Measurements from ENCODE around the gene METTL8. TPM values are rescaled to one million over a fixed set of nuclear protein-coding genes. Genes with fewer than 3 reads are reported as not detected.
A peak's percentile ranks its signal among the peaks of the same experiment; 100 is the strongest.

The METTL8 gene
- total and polyA plus RNA-seq, 2 of the 13 experiments (the other 11 are each of a cell fraction or from before 2014, with no cell fraction given) = 18.6 to 68.2 TPM

GRCh38 chr2:171416009-171416926 lies 17.5 kb downstream of the METTL8 start (continued):
- TF ChIP-seq ZNF407 (CRISPR knock-in tag; IDR thresholded peaks at IDR 0.05; ENCODE audit: not compliant biosample characterization) (no peak), ZNF614 (CRISPR knock-in tag; IDR thresholded peaks at IDR 0.05; ENCODE audit: borderline replicate concordance) (no peak), ZNF451 (CRISPR knock-in tag; IDR thresholded peaks at IDR 0.05) (no peak), ZNF547 (CRISPR knock-in tag; IDR thresholded peaks at IDR 0.05) (no peak), ZNF142 (CRISPR knock-in tag; IDR thresholded peaks at IDR 0.05) (no peak), KDM5B (CRISPR knock-in tag; IDR thresholded peaks at IDR 0.05; ENCODE audit: borderline replicate concordance) (no peak), ZNF768 (CRISPR knock-in tag; IDR thresholded peaks at IDR 0.05) (no peak), ZNF225 (CRISPR knock-in tag; IDR thresholded peaks at IDR 0.05) (no peak), ZNF34 (CRISPR knock-in tag; IDR thresholded peaks at IDR 0.05; ENCODE audit: borderline replicate concordance) (no peak), KDM2A (CRISPR knock-in tag; IDR thresholded peaks at IDR 0.05; ENCODE audit: borderline replicate concordance, low read depth) (peak; percentile 65)
- TF ChIP-seq, protein P1, sequence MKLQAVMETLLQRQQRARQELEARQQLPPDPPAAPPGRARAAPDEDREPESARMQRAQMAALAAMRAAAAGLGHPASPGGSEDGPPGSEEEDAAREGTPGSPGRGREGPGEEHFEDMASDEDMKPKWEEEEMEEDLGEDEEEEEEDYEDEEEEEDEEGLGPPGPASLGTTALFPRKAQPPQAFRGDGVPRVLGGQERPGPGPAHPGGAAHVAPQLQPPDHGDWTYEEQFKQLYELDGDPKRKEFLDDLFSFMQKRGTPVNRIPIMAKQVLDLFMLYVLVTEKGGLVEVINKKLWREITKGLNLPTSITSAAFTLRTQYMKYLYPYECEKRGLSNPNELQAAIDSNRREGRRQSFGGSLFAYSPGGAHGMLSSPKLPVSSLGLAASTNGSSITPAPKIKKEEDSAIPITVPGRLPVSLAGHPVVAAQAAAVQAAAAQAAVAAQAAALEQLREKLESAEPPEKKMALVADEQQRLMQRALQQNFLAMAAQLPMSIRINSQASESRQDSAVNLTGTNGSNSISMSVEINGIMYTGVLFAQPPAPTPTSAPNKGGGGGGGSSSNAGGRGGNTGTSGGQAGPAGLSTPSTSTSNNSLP (IDR thresholded peaks at IDR 0.05; ENCODE audit: low read depth, low read length) = peak; percentile 57; the same call in 1 of the 2 replicates

Data from HepG2 (cell line).